Left forelimb (tissue), 1 donor: ENCODE data around the gene LCN1.

ENCODE experiments used
- DNase-seq: peaks from one replicate; pipeline ENCODE4 v3.0.0-alpha.2; 2018; ENCODE audit warnings: low spot score

Gene LCN1

GRCh38 chr9:135488527-135488926 is 32.7 kb upstream of the LCN1 start:
- no peak for DNase-seq

- no peak for DNase-seq
Observed at GRCh38 chr9:135489188-135489906, 31.9 kb upstream of the LCN1 start.

DNA sequence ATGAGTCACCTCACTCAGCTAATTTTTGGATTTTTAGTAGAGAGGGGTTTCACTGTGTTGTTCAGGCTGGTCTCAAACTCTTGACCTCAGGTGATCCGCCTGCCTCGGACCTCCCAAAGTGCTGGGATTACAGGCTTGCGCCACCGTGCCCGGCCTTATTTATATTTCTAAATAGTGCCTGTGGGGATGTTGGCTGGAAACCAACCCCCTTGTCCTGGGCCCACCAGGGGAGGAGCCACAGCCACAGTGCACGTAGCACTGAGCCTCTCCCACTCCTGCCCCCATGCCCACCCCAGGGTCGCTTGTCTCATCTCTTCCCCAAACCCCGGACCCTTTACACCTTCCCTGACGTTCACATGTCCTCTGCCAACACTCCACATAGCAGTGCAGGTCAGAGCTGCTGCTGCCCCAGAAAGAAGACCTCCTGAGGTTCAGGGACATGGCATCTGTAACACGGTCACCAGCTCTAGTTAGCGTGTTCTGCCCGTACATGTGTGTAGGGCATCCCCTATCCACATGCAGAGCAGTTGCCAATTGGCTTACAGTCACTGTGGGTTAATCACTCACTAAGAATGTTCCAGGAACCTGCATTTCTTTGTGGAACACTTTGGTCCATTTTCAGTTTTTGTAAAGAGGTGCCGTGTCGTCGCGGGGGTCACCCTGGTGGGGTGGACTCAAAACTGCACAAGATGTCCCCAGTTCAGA is 30.9 kb upstream of the LCN1 start:
- no peak for DNase-seq

DNA sequence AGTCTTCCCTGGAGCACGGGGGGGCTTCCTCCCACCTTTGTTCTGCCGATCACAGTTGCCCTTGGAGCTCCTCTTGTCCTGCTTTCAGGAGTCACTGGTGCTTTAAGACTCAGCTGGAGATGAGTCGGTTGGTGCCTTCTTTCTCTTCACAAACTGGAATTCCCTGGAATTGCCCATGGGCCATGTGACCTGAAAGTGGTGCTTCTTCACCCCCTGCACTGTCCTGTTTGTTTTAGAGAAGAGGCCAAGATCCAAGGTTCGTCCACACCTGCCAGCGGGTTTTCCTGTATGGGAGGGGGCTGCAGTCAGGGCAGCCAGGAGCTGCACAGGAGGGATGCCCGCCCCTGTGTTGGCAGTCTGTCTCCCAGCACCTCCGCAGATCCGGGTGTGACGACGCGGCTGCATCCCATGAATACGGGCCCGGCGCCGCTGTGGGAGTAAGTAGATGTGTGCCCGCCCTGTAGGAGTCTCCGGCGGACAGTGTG is 30.2 kb upstream of the LCN1 start:
- DNase-seq, result no peak

- no peak for DNase-seq
Observed at GRCh38 chr9:135491764-135492163, 29.5 kb upstream of the LCN1 start.

DNA sequence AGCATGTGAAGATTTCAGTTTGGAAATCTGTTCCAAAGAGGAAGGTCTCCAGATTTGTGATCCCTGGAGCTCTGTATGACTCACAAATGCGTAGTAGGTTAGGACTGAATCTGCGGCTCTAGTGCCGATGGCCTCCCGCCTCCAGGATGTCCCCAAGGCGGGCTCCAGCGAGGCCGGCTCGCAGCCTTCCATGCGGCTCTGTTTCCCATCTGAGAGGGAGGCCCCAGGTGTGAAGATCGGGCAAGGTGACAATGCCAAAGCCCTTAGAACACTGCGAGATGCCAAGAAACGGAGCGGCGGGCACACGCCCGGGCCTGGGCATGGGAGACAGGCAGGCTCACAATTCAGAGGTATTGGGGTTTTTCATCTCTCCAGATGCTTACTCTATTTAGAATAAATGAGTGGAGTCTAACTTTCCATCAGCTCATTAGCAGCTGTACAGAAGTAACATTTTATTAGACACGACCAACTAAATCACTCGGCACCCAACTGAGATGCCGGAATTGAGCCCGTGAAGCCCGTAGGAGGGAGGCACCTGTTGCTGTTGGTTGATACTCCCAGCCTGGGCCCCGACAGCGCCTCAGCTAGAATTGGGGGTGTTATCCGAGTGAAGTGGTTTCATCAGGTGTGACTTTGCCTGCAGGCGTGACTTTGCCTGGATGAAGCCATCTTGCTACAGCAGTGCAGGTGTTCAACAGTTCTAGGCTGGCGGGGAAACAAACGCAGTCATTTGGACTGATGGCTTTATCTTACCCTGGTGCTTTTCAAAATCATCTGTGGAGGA is 28.2 kb upstream of the LCN1 start:
- DNase-seq, result no peak

- no peak for DNase-seq
Observed at GRCh38 chr9:135494791-135495559, 26.3 kb upstream of the LCN1 start.

- DNase-seq, result no peak
Observed at GRCh38 chr9:135498381-135499126, 22.7 kb upstream of the LCN1 start.

GRCh38 chr9:135499326-135500070 is 21.7 kb upstream of the LCN1 start:
- DNase-seq, result peak; percentile 94

DNA sequence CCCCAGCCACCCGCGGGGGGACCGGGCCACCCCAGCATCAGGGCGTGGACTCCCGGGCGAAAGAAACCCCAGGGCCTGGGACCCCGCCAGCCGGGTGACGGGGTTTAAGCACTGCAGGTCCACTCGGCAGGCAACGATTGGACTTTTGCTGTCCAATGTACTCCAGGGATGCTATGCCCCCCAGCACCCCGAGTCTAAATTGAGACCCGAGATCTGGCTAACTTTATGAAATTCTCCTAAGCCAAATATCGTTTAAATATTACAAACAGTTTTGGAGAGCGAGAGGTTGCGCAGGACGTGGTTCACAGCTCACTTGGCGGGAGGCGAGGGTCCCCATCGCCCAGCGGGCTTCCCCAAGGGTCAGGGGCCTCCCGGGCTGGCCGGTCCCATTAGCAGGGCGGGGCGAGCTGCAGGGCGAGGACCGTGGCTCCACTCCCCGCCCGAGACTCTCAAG is 21.1 kb upstream of the LCN1 start:
- peak; percentile 76 for DNase-seq

DNA sequence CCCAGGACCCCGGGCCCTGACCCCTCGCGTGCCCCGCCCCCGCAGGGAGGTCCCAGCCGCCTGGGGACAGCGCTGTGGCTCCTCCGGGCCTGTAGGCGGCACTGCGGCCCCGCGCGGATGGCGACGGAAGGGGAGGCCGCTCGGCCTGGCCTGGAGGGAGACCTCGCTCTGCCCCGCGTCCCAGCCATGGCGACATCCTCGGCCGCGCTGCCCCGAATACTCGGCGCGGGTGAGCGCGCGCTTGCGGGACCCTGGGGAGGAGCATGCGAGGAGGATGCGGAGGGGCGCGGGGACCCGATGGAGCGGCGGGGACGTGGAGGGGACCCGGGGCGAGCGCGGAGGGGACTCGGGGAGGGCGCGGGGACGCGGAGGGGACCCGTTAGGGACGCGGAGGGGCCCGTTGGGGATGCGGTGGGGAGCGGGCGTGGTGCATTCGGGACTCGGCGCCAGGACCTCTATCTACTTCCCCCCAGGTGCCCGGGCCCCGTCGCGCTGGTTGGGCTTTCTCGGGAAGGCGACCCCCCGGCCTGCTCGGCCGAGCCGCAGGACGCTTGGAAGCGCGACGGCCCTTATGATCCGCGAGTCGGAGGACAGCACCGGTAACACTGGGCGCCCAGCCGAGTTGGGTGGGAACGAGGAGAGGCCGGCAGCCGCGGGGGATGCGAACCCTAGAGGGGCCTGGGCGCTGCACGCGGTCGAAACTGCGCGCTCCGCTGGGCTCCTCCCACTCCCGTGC is 20.5 kb upstream of the LCN1 start, which contains the start of gene MRPS2:
Gene MRPS2 (plus strand): TSS at position 158 of the 736 bp plus-strand sequence. CDS start 29 bp downstream, at position 187.
- DNase-seq, result peak; percentile 90

GRCh38 chr9:135501261-135502167 is 19.7 kb upstream of the LCN1 start:
- no peak for DNase-seq

DNA sequence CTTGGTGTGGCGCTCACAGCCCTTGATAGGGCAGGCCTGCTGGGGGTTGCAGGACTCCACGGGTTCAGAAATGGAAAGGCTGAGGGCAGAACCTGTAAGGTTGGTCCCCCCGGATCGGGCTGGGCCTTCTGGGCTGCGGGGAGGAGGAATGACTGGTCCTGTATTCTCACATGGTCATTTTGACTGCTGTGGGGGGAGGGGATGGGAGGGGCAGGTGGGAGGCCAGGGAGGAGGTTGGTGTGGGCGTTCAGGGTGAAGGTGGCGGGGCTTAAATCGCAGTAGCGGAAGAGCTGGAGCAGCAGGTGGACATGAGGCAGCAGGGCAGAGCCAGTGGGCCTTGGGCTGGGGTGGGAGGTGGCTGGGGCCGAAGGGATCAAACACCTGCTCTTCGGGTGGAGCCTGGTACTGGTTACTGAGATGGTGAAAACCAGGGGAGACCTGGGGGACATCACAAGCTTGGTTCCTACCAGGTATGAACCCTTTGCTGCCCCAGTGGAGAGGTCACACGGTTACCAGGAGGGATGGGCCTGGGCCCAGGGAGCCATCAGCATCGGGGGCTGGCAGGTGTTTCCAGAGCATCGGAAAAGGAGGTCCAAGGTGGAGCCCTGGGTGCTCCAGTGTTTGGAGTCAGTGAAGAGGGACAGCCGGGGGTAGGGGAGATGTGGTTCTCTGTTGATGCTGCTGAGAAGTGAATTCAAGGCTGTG is 18.9 kb upstream of the LCN1 start:
- no peak for DNase-seq

DNA sequence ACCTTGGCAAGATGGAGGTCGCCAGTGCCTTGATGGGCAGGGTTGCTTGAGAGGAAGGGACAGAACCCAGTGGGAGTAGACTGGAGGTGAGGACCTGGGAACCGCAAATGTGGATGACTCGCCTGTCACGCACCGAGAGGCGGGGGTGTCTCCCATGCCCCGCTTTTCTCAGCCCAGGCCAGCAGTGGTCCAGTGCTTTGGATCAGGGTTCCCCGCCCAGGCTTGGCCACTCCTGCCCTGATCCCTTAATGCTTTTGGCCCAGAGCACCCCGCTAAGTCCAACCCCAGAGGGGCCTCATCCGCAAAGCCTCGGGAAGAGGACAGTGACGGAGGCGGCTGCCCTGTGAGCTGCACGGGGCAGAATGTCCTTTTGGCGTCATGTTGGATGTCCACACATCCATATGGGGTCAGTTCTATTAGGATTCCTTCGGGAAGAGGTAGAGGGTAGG is 18.3 kb upstream of the LCN1 start:
- no peak for DNase-seq

DNA sequence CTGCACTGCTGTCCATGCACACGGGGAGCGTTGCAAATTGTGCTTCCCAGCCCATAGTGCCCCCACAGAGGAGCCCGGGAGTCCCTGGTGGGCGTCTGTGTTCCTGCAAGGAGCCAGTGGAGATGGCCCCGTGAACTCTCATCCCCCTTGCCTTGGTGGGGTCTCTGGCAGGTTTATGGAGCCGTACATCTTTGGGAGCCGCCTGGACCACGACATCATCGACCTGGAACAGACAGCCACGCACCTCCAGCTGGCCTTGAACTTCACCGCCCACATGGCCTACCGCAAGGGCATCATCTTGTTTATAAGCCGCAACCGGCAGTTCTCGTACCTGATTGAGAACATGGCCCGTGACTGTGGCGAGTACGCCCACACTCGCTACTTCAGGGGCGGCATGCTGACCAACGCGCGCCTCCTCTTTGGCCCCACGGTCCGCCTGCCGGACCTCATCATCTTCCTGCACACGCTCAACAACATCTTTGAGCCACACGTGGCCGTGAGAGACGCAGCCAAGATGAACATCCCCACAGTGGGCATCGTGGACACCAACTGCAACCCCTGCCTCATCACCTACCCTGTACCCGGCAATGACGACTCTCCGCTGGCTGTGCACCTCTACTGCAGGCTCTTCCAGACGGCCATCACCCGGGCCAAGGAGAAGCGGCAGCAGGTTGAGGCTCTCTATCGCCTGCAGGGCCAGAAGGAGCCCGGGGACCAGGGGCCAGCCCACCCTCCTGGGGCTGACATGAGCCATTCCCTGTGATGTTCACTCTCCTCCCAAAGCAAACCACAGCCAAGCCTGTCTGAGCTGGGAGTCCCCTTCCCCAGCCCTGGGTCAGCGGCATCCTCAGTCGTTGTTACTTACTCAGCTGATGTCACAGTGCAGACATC is 17.6 kb upstream of the LCN1 start:
- no peak for DNase-seq
